Vagina (tissue), 2 donors: ENCODE measurements around the gene OXSR1.

ENCODE experiments used
- POLR2A ChIP-seq, 2 donors: fragments of 450-650 bp; IDR thresholded peaks; one replicate each; pipeline ENCODE4 v1.6.1; 2017; ENCODE audit warnings: antibody characterized with exemption in 2 of 2, mild to moderate bottlenecking in 2 of 2, moderate library complexity in 2 of 2
- POLR2AphosphoS5 ChIP-seq, 2 donors: sonication (generic); formaldehyde crosslinking; IDR thresholded peaks; one replicate each; pipeline ENCODE4 v1.9.0; 2017; ENCODE audit warnings: antibody characterized with exemption in 2 of 2, mild to moderate bottlenecking in 2 of 2, low read depth in 1 of 2; ENCODE audit not compliant: insufficient read depth in 1 of 2
- TF ChIP-seq, protein P1 (sequence below), 3 experiments: fragments of 450-650 bp in 2 of 3; fragments of 200-600 bp in 1 of 3; sonication (generic) in 1 of 3; IDR thresholded peaks; one replicate each; pipeline ENCODE4 v1.5.1; 2017 to 2019; ENCODE audit warnings: antibody characterized with exemption in 3 of 3, mild to moderate bottlenecking in 2 of 3, moderate library complexity in 2 of 3

DNA sequence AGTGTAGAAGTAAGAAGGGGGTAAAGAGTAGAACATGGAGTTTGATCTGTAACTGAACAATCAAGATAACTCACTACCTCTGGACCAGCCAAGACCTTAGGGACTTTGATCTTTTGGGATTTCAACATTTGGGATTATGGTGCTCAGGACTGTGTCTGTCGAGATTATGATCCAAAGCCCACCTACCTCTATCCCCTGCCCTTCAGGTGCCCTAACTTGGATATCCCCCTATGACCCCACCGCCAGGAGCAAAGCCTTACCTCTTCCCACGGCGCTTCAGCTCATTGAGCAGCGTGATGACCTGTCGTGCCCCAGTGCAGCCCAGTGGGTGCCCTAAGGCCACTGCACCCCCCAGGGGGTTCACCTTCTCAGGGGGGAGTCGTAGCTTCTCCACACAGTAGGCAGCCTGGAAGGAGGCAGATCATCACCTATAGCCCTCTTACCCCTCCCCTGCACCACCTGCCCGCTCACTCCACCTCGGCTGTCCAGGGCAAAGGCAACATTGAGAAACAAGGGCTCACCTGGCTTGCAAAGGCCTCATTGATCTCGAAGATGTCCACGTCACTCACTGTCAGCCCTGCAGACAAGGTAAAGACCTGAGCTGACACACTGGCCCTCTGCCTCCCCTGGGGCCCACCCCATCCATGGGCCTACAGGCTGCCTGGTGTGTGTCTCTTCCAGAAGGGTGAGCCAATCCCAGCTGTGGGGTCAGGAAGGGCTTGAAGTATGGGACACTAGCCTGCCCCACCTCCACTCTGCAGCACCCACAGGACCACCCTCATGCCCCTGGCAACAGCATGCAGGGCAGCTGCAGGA is 39.8 kb upstream of the OXSR1 start:
- TF ChIP-seq, protein P1, sequence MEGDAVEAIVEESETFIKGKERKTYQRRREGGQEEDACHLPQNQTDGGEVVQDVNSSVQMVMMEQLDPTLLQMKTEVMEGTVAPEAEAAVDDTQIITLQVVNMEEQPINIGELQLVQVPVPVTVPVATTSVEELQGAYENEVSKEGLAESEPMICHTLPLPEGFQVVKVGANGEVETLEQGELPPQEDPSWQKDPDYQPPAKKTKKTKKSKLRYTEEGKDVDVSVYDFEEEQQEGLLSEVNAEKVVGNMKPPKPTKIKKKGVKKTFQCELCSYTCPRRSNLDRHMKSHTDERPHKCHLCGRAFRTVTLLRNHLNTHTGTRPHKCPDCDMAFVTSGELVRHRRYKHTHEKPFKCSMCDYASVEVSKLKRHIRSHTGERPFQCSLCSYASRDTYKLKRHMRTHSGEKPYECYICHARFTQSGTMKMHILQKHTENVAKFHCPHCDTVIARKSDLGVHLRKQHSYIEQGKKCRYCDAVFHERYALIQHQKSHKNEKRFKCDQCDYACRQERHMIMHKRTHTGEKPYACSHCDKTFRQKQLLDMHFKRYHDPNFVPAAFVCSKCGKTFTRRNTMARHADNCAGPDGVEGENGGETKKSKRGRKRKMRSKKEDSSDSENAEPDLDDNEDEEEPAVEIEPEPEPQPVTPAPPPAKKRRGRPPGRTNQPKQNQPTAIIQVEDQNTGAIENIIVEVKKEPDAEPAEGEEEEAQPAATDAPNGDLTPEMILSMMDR (IDR thresholded peaks at IDR 0.05) = no peak
- TF ChIP-seq POLR2A (IDR thresholded peaks at IDR 0.05) (no peak), POLR2AphosphoS5 (IDR thresholded peaks at IDR 0.05; ENCODE audit: insufficient read depth in 1 of 2, low read depth in 1 of 2) (no peak)
